NCI-H1417 treated with DMSO at 0.1 percent for 48 hours (cell line): ENCODE results near the gene TAF1B.
"Not testable (repeated sequence)": the region's sequence is repeated elsewhere in the genome, so short reads cannot be mapped to it uniquely, and the experiment has no call there.

Experiments
- DNase-seq: peaks from one replicate; lab custom pipeline; 2025; lab: John Stamatoyannopoulos, UW

Gene TAF1B

DNA sequence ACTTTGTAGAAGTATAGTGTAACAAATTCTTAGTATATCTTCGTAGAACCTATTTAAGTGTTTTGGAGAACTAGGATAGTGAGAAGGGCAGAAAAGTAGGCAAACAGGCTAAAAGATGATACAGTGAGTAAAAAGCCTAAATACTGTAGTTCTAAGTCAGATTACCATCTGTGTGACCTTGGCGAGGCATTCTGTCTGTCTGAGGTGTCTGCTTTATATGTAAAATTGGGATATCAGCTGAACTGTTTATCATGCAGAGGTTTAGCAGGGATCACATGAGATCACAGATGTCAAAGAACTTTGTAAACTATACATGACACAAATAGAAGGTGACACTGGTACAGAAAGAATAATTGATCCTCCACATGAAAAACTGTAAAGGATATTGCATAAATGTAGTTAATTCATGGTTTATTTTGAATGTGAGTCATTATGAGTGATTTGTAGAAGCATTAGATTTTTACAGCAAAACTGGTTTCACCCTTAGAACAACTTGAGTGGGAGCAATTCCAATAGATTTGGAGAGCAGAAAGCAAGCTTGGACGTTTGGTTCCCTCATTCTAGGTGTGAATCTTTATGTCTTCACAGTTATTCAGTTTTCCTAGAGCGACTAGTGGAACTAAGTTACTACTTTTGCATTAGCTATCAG is 41.9 kb downstream of the TAF1B start:
- no peak for DNase-seq

DNA sequence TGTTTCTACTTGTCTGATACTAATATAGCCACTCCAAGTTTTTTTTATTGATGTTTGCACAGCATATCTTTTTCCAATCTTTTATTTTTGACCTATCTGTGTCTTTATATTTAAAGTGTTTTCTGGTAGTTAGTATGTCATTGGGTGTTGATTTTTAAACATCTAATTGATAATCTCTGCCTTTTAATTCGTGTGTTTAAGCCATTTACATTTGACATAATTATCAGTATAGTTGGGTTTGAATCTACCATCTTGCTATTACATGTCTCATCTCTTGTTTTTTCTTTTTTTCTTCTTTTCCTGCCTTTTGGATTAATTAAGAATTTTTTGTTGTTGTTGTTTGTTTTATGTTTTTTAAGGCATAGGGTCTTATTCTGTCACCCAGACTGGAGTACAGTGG is 44.2 kb downstream of the TAF1B start:
- no peak for DNase-seq

DNA sequence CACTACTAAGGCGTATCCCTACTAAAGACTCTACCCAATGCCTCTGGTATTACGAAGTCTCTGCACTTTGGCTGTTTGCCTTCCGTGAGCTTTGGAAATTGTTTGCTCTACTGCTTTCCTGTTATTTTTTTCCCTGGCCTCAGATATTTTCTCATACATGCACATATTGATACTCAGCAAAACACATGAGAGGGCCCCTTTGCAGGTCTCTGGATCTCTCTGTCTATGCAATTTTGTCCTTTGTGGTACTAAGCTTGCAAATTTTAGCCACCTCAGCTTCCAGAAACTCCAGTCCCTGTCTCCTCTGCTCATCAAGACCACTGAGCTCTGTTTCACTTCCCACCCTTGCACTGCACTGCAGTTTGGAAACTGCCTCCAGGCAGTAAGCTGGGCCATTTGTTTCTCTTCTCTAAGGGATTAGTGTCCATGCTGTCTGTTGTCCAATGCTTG is 46.6 kb downstream of the TAF1B start:
- DNase-seq = no peak

DNA sequence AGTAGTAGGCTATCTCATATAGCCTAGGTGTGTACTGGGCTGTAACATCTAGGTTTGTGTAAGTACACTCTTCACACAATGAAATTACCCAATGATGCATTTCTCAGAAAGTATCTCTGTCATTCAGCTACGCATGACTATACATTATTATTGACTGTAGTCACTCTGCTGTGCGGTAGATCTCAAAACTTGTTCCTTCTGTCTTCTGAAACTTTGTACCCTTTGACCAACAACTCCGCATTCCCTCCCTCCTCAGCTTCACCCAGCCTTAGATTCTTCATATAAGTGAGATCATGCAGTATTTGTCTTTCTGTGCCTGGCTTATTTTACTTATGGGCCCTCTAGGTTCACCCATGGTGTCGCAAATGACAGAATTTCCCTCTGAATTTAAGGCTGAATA is 49.0 kb downstream of the TAF1B start:
- DNase-seq = no peak

DNA sequence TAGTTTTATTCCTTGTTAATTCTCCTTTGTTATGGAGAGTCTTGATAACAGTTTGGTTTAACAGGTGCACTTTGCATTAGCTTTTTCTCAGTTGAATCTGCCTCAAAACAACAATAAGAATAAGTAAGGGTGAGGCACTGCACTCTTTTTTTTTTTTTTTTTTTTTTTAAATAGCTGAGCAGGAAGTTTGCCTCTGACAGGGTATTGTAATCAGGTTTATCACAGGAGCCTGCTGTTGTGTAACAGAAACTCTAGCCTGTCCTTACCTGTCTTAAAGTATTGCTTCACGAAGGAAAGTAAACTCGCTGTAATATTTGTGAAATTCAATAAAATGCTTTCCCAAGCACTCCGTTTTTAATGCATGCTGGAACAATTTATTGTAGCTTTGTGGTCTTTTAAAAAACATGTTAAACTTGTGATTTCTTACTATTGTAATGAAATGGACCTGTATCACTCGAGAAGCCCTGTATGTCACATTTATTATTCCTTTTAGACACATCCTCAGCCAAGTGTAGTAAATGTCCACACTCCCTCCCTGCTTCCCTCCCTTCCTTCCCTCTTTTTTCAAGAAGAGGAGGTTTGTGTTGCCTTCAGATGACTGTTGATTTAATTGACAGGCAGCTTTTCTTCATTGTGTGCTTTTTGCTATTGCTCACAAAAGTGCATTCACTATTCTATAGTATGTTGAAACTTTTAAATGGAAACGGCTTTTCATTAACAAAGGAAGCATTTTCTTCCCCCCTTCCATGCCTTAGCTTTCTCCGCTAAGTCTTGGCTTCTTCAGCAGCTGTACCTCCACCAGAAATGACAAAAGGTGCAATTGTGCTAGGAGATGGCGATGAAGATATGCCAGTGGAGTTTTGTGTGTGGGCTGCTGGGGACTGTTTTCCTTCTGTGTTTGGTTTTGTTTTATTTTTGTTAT is 52.7 kb downstream of the TAF1B start:
- DNase-seq = no peak

DNA sequence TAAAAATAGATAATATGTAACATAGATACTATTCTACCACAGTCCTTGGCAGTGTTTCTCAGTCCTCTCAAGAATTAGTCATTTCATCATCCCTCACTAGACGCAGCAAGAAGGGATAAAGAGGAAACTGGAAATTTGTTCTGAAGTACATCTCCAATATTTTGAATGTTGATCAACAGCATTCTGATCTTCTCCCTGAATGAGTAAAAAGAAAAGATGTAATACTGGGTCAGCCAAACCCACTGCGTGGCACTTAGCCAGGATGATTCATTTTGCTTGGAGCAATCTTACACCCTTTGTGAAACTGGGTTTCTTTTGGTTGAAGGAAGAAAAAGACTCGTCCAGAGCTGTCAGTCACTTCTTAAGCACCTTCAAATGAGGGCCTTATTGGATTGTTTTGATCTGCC is 54.1 kb downstream of the TAF1B start:
- DNase-seq = no peak

DNA sequence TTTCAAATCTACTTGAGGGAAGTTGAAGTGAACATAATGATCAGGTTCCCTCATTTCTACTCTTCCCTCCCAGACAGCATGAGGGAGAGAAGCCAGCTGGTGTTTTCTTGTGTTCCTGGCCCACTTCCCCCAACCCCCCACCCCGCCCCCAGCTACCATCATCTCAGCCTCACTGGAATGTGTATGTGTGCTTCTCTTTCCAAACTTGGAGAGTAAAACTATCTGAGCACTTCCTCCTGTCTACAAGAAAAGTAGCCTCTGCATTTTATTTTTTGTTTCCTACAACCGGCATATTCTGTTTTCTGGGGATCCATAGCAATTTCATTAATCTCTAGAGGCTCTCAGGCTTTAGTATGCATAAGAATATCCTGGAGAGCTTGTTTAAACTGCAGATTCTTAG is 54.6 kb downstream of the TAF1B start:
- DNase-seq = no peak

DNA sequence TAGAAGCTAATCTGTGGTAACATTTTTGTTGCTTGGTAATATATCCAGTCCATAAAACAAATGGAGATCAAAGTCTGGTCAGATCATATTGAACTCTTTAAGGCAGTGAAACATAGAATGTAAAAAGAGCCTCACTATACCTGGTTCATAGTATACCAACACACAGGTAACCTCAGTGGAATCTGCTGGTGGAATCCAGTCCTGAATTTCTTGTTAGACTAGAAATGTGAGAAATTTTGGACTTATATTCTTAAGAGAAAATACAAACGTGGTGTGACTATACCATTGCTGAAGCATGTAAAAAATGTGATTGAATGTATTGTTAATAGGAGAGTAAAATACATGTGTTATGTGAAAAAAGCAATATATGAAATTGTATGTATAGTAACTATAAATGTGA is 62.1 kb downstream of the TAF1B start:
- no peak for DNase-seq

DNA sequence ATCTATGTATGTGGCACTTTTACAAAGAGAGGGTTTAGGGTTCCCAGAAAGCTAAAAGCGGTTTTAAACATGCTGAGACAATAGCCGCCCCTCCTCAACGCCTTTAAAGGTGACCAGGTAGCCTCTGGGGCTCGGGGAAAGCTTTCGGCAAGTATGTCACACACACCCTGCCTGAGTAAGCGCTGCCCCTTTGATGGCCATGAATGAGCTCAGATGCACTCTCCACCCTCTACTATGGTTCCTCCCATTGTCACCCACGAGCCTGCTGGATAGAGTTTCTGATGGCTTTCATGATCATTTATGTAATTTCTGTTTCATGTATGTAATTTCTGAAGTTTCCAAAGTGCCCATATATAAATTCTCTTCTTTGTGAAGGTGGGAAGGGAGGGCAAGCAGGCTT is 64.1 kb downstream of the TAF1B start:
- DNase-seq = no peak

DNA sequence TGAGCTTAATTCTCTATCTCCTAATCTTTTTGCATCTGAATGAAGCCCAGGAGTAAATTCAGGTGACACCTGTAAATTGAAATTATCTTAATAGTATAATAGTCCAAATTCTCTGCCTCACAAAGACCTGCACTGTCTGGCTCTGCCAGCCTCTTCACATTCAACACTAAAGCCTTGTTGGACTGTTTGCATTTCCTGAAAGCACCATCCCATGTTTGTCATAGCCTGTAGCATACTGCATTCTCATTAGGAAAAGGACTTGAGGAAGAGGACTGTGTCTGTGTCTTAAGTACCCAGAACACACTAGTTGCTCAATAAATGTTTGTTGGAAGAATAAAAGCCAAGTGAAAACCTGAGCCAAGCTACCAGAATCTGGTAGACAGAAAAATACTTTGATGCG is 65.4 kb downstream of the TAF1B start:
- no peak for DNase-seq

DNA sequence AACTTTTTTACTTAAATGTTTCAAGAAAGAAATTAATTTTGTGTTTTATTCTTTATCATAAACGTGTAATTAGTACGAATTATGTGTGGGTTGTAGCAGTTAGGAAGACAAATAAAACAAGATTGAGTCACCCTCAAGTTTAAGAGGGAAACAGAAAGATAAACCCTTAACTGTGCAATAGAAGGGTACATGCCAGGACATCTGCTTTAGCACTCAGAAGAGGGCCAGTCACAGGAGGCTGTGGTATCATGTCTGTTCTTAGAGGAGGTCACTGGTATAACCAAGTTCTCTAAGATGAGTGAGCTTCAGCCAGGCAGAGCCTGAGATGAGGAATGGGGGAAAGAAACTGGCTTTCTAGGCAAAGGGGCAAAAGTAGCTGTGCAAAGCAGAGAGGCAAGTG is 65.8 kb downstream of the TAF1B start:
- DNase-seq = no peak

DNA sequence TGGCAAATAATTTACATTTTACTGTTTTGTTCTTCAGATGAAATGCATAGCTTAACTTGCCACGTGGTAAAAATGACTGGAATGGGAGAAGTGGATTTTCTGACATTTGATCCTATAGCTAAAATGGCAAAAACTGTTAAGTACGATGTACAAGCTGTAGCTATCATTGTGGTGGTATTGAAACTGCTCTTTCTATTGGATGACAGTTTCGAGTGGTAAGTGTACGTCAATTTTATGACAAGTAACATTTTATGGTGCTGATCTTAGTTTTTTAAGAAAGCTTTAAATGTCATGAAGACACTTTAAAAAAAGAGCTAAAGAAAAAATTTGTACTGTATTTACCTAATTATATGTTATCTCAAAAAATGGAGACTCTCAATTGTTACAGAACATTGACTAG is 67.4 kb downstream of the TAF1B start:
- no peak for DNase-seq

DNA sequence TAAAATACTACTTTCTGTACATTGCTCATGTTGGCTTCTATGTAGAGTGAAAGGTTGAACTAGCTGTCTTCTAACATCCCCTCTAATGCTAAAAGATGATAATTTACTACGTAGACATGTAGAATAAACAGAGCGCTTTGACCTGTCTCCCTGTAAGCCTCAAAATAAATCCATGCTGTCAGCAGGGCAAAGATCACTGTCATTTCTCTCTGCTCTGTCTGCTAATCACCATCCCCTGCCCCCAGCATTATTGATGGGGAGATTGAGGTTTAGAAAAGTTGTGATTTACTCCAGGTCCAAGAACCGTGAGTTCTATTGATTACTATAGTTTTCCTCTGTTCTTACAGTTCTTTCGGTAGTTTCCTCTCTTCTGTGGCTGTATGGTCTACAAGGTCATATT is 69.2 kb downstream of the TAF1B start:
- no peak for DNase-seq

DNA sequence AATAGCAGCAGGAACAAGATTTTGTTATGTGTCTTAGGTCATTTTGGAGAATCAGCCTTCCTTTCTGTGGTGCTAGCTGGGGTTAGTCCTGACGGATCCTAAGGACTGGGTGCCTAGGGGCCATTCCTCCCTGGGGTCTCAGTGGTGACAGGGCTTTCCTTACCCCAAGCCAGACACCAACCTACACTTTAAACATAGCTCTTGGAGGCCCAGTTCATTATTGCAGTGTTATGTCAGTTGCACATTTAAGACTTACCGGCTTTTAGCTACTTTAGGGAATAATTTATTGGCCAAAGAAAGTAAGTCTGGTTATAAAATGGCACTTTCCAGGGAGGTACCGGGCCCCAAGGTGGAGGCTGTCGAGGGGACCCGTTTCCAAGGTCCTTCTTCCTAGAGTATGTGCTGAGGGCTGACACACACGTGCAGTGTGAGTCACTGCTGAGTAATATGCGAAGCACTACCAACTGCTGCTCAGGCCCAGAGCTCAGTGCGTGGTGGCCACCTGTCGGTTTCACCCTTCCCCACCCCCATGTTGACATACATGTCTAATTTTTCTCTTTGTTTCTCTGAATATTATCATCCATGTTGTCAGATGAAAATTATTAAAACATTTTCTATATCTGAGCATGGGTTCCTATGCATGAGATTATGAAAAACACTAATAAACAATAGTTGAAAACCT is 71.3 kb downstream of the TAF1B start:
- no peak for DNase-seq

DNA sequence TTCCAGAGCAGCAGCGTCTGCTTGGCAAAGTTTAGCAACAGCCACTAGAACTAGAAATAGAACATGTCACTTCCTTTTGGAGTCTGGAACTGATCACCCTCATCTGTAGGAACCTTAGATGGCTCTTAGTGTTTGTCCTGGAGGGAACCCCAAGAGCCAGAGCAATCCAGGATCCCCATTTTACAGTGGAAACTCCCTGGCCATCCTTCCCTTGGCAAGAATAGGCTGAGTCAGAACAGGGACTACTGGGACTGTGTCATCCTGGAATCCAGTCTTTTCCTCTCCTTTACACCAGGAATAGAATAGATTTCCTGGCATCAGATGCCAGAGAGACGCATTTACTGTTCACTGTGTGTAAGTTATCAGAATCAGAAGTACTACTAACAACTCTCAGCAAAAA is 75.0 kb downstream of the TAF1B start:
- no peak for DNase-seq

DNA sequence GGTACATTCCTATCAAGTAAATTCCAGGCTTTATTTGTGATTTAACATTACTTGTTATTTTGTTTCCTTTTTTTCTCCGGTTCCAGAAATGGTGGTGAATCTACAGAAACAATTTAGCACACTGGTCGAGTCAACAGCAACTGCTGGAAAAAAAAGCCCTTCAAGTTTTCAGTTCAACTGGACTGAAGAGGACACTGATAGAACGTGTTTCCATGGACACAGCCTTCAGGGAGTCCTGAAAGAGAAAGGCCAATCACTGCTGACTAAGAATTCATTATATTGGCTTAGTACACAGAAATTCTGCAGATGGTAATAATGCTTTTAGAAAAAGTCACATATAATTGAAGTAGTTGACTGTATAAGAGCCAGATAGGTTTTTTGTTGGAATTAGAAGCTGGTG is 76.2 kb downstream of the TAF1B start:
- no peak for DNase-seq

DNA sequence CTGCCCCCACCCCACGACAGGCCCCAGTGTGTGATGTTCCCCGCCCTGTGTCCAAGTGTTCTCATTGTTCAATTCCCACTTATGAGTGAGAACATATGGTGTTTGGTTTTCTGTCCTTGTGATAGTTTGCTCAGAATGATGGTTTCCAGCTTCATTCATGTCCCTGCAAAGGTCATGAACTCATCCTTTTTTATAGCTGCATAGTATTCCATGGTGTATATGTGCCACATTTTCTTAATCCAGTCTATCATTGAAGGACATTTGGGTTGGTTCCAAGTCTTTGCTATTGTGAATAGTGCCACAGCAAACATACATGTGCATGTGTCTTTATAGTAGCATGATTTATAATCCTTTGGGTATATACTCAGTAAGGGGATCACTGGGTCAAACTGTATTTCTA is 83.7 kb downstream of the TAF1B start:
- not testable (repeated sequence) for DNase-seq

DNA sequence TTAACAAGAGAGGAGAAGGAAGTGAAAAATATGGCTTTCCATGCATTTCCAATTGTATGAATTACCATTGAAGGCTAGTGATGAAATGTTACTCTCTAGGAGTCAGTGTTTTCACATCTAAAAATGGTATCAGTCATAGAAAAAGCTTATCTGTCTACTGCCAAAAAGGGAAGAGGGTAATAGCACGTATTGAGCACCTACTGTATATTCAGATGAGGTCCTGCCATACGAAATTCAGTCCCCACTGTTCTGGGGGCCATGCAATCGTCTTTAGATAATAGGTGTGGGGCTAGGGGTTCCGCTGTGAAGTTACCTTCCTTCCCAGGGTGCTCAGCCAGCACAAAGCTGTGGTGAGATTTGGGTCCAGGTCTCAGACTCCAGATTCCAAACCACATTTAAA is 94.0 kb downstream of the TAF1B start:
- no peak for DNase-seq

DNA sequence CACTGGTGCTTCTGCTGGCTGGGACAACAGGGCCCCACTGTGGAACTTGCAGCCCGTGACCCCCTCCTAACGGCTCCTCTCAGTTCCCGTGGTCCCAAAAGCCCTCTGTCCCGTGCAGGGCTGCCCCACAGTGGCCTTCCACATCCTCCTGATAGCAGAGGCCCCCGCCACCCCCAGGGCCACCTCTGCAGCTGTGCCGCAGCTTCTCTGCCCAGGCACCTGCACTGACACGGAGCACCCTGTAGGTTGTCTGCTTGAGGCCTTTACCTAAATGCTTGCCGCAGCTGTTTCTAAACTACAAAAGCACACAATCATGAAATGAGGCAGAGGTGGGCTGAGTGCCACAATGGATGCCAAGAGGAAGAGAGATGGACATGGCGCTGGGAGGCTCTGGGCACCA is 94.7 kb downstream of the TAF1B start:
- DNase-seq = no peak

DNA sequence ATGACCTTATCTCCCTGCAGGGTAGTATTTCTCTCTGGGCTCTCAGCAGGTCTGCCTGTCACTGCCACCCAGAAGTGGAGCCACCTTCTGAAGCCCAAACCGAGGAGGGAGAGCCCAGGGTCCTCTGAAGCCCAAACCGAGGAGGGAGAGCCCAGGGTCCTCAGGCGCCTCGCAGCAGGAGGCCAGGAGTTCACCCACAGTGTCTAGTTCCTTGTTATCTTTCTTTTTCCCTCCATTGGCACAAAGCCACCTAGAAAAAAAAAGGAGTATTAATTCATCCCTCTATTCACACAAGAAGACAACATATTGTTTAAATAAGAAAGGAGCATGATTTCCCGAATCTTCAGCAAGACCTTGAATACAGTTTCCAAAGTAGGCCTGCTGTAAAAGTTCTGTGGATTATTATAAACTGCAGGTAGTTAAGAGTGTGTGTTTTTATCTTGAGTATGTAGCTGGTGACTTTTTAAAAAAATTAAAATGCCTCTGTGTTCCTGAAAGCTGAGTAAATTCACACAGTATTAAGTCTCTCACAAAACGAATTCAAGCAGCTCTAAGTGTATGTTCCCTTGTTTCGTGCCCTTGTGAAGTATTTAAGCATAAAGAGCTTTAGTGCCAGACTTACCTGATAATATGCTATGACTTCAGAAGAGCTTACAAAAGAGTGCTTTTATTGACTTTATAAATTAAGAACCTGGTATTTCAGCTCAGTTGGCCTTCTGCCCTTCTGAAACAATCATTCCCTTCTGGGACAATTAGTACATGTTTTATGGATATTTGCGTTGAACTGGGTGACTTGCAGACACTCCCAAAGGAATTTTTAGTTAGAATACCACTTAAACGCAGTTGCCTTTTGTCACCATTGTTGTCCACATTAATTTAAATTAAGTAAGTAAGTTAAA is 96.6 kb downstream of the TAF1B start:
- DNase-seq = no peak

DNA sequence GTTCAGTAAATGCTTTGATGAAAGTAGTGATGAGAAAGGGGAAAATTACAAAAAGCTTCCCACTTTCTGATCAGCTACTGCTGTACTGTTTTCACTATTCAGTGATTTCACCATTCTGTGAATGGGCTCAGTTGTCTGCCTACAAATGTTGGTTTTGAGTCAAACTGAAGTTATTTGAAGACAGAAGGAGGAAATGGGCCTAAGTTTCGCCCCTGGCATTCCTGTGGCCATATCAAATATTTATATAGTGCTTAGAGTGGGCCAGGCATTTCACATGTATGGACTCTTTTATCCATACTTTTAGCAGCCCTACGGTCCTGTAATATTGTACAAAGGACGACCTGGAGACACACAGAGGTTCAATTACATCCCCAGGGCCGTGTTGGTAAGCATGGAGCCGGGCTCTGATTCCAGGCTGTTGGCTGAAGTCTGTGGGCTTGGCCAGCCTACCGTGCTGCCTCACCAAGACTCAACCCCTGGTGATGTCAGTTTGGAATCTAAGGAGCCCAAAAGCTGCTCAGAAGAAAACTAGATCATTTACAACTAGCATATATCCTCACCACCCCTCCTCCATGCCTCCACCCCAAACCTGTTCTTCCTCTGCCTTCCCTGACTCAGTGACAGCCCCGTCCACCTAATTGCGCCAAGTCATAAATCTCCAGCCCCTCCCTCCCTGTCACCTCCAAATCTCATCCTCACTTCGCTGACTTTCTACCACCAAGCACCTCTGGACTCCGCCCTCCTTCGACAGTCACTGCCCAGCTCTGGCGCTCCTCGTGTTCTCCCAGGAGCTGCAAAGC is 98.1 kb downstream of the TAF1B start:
- DNase-seq = no peak
